ENCODE results near the gene PPFIA4. TPM values are rescaled to one million over a fixed set of nuclear protein-coding genes. Genes with fewer than 3 reads are reported as not detected.

PPFIA4 gene
- total and polyA plus RNA-seq, 8 donors, result 0.29 to 2.2 (median 0.89) TPM; not detected in 1

DNA sequence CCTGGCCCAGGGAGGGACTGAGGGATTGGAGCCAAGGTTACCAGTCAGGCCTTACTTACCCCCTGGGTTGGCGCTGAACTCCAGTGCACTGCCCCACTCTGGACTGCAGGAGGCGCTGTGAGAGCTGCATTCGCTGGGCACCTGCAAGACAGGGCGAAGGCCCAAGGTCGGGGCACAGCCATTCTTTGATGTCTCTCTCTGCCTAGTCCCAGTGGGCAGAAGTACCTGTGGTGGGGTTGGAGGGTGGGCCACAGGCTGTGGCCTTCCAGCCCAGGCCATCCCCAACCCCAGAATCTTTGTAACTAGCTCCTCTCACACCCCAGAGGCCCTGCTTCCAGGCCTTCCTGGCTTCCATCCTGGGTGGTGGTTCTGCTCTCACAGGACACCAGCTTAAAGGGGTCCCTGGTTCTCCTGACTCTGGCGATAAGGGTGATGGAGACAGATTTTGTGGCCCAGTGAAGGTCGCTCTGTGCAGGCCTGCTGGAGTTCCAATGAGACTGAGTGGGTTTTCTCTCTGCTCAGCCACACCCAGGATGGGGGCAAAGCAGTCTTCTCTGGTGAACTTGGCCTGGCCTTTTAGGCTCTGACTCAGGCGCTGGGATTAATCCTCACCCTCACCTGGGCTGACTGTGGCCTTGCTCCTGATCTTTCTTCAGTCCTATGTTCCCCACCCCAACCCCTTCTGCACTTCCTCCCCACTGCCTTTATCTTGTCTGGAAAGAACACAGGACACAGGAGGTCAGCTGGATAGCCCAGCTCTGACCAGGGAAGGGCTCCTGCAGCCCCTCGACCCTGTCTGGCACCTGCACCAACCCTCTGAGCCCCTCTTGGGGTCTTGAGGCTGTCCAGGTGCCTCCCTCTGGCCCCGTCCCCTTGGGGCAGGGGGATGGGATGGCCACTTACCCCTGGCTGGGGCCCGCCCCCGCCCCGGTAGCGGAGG is 58.6 kb downstream of the PPFIA4 start:
- Histone ChIP-seq H3K4me3 (no peak overlapping the region), H3K4me1 (no peaks in the 10 kb centered on the region), H3K27ac (no peak overlapping the region), H3K9me3 (no peaks in the 10 kb centered on the region), H3K27me3 (peaks cover 0 to 40% (median 0%) of the 10 kb centered on the region in 3 donors), H3K36me3 (no peaks in the 10 kb centered on the region)
- peak in 1 of 2 donors; percentile 25 for DNase-seq
- 84 to 90% (median 87%) methylated on average over 10 to 14 of the region's 14 CpGs for WGBS, 5 donors
- intact Hi-C loops (cut with DNase I; ENCODE audit: low total_unique reads), result no loop called here
- no peak for TF ChIP-seq EP300 (IDR thresholded peaks at IDR 0.05)
- TF ChIP-seq POLR2A (IDR thresholded peaks at IDR 0.05), result no peak
- TF ChIP-seq, protein P1, sequence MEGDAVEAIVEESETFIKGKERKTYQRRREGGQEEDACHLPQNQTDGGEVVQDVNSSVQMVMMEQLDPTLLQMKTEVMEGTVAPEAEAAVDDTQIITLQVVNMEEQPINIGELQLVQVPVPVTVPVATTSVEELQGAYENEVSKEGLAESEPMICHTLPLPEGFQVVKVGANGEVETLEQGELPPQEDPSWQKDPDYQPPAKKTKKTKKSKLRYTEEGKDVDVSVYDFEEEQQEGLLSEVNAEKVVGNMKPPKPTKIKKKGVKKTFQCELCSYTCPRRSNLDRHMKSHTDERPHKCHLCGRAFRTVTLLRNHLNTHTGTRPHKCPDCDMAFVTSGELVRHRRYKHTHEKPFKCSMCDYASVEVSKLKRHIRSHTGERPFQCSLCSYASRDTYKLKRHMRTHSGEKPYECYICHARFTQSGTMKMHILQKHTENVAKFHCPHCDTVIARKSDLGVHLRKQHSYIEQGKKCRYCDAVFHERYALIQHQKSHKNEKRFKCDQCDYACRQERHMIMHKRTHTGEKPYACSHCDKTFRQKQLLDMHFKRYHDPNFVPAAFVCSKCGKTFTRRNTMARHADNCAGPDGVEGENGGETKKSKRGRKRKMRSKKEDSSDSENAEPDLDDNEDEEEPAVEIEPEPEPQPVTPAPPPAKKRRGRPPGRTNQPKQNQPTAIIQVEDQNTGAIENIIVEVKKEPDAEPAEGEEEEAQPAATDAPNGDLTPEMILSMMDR (IDR thresholded peaks at IDR 0.05), result no peak

DNA sequence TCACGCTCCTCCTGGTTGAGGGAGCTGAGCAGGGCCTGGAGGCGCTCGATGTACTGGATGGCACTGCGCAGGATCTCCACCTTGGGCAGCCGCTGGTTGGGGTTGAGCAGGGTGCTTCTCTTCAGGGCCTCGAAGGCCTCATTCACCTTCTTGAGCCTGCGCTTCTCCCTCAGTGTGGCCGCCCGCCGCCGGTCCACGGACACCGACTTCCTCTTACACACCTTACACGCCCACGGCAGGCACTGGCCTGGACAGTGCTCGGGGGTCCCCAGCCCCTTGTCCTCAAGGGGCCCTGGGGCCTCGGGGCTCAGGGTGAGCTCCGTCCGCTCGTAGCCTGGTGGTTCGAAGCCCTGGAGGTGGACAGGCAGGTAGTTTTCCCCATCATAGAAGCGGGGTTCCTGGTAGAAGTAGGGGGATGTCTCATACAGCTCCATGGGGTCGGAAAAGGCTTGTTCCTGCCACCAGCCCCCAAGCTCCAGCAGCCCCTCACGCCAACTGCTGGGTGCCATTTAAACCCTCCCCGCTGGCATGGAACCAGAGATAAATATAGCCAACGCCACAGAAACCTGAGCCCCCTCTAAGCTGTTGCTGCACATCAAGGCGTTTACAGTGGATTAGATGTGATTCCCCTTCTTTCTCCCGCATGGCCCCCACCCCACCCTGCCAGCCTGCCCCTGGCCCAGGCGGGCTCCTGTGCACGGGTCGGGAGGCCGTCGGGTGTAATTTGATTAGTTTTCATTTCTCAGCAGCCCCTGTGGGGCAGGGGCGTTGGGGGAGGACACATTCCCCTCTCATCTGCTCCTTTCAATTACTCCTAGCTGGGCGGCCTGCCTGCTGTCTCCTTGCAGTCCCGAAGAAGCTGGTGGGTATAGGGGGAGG is 59.5 kb downstream of the PPFIA4 start, which contains the start of gene MYOG:
MYOG (minus strand) TSS at position 485 of the 879 bp plus-strand sequence; CDS start at position 434, 51 bp downstream.
- Histone ChIP-seq H3K4me3 (no peak within 1 kb of the TSS), H3K27ac (no peak within 1 kb of the TSS), H3K4me1 (no peaks in the 10 kb centered on the region), H3K27me3 (peaks cover 0 to 46% (median 0%) of the 10 kb centered on the region in 3 donors), H3K36me3 (no peaks in the 10 kb centered on the region), H3K9me3 (no peaks in the 10 kb centered on the region)
- intact Hi-C loops (cut with DNase I; ENCODE audit: low total_unique reads), result no loop called here
- WGBS, 5 donors, result 79 to 89% (median 84%) methylated on average over 30 to 36 of the region's 36 CpGs
- TF ChIP-seq POLR2A (IDR thresholded peaks at IDR 0.05), result no peak
- no peak for TF ChIP-seq POLR2AphosphoS5 (IDR thresholded peaks at IDR 0.05)
- TF ChIP-seq, protein P1 (IDR thresholded peaks at IDR 0.05), result no peak
- TF ChIP-seq EP300 (IDR thresholded peaks at IDR 0.05), result no peak
- DNase-seq, result peak in 1 of 2 donors; percentile 11

DNA sequence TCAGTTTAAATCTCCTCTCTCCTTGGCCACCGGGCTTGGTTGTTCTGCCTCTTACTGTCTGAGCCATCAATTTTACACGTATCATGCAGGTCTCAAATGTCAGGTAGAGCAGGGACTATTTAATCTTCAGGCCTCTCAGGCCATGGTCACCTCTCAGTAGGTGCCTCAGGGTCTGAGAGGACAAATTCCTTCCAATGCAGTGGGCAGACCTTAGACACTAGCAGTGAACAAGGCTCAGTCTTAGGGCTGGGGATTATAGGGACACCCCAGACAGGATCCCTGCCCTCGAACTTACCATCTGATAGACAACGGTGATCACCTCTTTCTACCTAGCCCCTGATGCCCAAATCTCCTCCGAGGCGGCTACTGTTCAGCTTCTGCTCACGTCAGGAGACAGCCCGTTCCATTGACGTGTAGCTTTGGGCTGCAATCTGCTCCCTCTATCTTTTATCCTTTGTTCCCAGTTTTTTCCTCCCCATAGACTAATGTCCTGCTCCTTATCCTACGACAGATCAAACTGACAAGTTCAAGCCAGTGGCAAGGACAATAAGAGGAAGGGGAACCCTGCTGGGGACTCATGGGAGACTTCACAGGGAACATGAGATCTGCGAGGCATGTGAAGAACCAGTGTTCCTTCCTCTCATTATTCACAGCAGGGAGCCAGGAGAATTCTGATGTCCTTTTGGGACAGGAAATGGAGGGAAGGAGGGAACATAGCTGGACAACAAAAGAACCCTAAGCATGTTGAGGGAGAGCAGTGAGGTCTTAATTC is 60.9 kb downstream of the PPFIA4 start:
- H3K9me3 ChIP-seq, result no peaks in the 10 kb centered on the region
- H3K4me3 ChIP-seq, result no peak overlapping the region
- intact Hi-C loops (cut with DNase I; ENCODE audit: low total_unique reads), result no loop called here
- H3K36me3 ChIP-seq, result no peaks in the 10 kb centered on the region
- TF ChIP-seq EP300 (IDR thresholded peaks at IDR 0.05) (no peak), POLR2A (IDR thresholded peaks at IDR 0.05) (no peak), POLR2AphosphoS5 (IDR thresholded peaks at IDR 0.05) (no peak)
- TF ChIP-seq, protein P1 (IDR thresholded peaks at IDR 0.05), result no peak
- WGBS, 5 donors, result 74 to 80% (median 77%) methylated on average over 11 of the region's 11 CpGs
- no peaks in the 10 kb centered on the region for H3K4me1 ChIP-seq
- H3K27me3 ChIP-seq, result peaks cover 0 to 47% (median 4%) of the 10 kb centered on the region in 3 donors
- DNase-seq, result peak in 1 of 2 donors; percentile 9
- H3K27ac ChIP-seq, result no peak overlapping the region
